22Rv1 (cell line): ENCODE measurements around the gene C6orf136.
"Not testable (repeated sequence)": the region's sequence is repeated elsewhere in the genome, so short reads cannot be mapped to it uniquely, and the experiment has no call there.

Source experiments
- H3K27ac ChIP-seq: fragments of 450-650 bp; 2 replicates; pipeline ENCODE4 v1.5.1; 2017
- ZFX ChIP-seq: fragments of 450-650 bp; IDR thresholded peaks from 2 replicates; pipeline ENCODE4 v1.6.1; 2017; ENCODE audit warnings: antibody characterized with exemption, borderline replicate concordance
- TF ChIP-seq, protein P1 (sequence below): fragments of 450-650 bp; IDR thresholded peaks from 2 replicates; pipeline ENCODE4 v1.5.1; 2017; ENCODE audit warnings: mild to moderate bottlenecking

Gene C6orf136

DNA sequence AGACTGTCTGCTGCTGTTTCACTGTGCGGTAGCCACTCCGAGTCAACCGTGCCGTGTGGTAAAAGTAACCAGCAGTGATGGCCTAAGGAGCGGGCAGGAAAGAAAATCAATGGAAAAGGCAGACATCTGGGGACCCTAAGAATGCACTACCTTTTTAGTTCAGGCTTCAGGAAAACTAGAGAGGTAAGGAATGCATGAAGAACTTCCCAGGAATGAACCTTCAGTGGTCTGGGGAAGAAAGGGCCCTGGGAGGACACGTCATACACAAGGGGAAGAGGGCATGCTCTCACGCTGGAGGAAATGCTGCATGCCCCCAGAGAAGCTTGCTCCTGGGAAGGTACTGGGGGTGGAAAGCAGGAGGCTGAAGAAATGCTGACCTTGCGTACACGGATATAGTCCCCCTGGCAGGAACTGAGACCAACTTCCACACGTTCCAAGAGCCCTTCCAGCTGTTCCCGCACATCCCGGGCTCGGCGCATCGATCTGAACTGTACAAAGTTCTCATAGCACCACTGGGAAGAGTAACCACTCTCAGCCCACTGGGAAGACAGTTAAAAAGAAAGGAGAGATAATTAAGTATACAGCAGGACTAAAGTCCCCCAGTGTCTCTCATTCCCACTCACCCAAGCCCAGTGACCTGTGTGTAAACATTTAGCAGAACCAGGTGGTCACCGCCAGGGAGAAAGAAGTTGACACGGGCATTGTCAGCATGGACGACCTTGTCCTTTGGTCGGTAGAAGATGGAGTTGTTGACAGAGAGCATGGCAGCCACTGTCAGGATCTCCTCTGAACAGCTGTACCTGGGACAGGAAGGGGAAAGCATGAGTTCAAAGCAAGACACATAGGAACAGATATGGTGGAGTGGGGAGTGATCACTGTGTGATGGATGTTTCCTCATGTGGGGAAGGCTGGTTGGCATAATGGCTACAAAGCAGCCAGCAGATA, 8.1 kb downstream of the C6orf136 start:
- TF ChIP-seq ZFX, result no peak
- TF ChIP-seq, protein P1, sequence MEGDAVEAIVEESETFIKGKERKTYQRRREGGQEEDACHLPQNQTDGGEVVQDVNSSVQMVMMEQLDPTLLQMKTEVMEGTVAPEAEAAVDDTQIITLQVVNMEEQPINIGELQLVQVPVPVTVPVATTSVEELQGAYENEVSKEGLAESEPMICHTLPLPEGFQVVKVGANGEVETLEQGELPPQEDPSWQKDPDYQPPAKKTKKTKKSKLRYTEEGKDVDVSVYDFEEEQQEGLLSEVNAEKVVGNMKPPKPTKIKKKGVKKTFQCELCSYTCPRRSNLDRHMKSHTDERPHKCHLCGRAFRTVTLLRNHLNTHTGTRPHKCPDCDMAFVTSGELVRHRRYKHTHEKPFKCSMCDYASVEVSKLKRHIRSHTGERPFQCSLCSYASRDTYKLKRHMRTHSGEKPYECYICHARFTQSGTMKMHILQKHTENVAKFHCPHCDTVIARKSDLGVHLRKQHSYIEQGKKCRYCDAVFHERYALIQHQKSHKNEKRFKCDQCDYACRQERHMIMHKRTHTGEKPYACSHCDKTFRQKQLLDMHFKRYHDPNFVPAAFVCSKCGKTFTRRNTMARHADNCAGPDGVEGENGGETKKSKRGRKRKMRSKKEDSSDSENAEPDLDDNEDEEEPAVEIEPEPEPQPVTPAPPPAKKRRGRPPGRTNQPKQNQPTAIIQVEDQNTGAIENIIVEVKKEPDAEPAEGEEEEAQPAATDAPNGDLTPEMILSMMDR, result no peak
- no peak overlapping the region for H3K27ac ChIP-seq

DNA sequence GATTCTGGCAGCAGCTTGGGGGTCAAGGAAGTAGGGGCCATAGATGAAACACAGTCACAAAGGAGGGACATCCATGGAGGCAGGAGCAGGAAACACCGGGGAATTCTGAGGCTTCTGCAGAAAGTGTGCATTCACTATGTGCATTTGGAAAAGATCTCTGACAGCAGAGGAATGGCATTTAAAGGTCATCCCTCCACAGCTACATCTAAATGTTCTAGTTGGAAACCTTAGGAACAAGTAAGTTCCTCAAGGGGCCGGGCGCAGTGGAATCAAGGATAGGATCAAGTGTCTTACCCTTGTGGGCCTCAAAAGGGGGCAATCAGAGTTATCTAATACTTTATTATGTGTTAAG, 8.8 kb downstream of the C6orf136 start:
- H3K27ac ChIP-seq, result no peak overlapping the region
- TF ChIP-seq, protein P1, result no peak
- no peak for TF ChIP-seq ZFX

DNA sequence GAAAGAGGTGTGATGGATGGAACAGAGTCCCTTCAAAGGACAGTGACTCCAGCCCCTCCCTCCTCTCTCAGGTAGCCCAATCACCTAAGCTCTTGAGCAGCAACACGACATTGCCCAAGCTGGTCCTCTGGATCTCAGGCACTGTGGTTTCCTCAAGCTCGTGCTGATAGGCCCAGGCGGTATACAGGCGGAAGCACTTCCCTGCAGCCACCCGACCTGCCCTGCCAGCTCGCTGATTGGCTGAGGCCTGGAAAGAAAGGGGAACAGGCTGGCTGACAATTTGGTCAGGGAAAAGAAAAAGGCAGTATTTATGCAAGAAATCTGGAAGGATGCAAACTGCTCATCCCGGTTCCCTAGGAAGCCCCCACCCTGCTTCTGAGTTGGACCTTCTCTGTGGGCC, 9.6 kb downstream of the C6orf136 start:
- TF ChIP-seq ZFX, result no peak
- TF ChIP-seq, protein P1, result no peak
- no peak overlapping the region for H3K27ac ChIP-seq

DNA sequence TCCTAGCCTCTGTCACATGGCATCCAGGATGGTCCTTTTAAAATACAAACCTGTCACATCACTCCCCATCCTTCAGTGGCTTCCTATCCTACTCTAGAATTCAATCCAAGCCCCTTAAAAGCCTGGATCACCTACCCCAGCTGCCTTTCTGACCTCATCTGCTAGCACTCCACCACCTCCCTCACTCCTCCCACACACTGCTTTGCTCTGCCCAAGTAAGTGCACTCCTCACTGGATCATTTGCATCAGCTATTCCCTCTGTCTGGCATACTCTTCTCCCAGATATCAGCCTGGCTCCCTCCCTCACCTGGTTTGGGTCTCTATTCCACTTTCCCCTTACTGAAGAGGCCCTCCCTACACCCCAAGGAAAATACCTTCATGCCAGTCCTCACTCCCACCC, 10.5 kb downstream of the C6orf136 start:
- no peak overlapping the region for H3K27ac ChIP-seq
- TF ChIP-seq, protein P1, result no peak
- TF ChIP-seq ZFX, result no peak

DNA sequence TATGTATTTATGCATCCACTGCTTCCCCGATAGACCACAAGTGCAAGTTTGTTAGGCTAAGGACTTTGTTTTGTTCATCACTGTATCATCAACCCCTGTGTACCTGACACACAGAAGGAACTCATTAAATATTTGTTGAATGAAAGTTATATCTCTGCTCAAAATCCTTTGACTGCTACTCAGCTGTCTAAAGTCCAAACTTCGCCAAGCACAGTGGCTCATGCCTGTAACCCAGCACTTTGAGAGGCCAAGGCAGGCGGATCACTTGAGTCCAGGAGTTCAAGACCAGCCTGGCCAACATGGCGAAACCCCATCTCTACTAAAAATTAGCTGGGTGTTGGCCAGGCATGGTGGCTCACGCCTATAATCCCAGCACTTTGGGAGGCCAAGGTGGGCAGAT, 11.0 kb downstream of the C6orf136 start:
- H3K27ac ChIP-seq, result not testable (repeated sequence)

DNA sequence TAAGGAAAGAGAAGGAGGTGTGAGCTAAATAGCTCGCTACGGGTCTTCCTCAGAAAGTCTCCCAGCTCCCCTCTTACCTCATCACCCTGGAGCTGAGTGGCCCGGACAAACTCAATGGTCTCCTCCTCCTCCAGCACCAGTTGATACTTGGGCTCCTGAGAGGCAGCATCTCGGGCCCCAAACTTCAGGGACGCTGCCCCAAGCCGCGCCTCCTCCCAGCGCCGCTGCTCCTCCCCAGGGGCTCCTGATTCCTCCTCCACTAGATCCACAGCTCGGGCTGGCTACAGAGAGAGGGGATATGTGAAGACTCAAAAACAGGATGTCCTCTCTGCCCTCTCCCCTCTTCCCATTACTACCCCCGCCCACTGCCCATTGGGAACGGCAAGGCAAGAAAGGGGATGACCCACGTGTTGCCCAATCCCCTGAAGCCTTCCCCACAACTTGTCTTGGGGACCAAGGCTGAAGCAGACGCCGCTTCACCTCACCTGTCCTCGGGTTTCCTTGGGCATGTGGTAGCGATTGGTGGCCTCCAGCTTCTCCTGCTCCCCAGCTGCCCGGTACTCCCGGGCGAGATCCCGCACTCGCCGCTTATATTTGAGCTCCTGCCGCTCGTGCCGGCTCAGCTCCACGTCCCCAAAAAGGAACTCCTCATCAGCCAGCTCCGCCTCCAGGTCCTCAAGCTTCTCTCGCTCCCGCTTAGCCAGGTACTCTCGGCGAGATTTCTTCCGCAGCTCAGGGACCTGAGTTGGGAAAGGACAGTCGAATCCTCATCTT, 18.2 kb downstream of the C6orf136 start:
- H3K27ac ChIP-seq, result no peak overlapping the region
- TF ChIP-seq ZFX, result no peak
- TF ChIP-seq, protein P1, result no peak

DNA sequence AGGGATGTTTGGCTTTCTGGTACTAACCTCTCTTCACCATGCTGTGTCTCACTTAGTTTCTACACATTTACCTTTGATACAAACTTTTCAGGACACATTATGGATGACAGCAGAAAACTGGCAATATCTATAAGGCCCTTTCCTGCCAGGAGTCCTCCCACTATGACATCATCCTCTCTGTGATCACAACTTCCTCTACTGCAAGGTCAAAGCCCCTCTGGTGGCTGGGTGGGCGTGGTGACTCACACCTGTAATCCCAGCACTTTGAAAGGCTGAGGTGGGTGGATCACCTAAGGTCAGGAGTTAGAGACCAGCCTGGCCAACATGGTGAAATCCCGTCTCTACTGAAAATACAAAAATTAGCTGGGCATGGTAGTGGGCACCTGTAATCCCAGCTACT, 19.4 kb downstream of the C6orf136 start:
- H3K27ac ChIP-seq, result not testable (repeated sequence)

DNA sequence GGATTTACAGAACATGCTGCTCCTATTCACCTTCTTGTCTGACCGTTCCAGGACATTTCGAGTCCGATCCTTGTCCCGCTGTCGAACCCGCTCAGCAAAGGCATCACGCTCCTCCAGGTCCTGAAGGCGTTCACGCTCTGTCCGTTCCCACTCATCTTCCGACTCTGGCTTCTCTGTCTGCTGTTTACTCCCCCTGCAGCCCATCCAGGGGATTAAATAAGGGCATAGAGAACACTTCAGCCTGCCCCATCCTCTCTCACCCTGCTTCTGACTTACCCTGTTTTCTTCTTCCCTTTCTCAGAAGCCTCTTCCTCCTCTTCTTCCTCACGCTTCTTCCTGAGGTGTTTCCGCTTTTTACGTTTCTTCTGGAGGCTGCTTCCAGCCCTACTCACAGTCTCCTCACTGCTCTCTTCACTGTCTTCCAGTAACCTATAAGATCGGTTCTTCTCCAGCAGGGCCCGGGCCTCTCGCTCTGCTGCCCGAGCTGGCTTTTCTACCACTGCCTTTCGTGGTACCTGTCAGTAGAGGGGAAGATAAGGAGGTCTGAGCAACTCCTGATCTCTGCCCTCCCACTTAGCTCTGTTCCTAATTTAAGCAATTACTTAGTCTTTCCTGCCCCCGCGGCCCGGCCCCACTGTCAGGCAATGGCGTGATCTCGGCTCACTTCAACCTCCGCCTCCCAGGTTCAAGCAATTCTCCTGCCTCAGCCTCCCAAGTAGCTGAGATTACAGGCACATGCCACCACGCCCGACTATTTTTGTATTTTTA, 24.0 kb downstream of the C6orf136 start:
- H3K27ac ChIP-seq, result no peak overlapping the region
- TF ChIP-seq ZFX, result no peak
- TF ChIP-seq, protein P1, result no peak
